Activated CD8-positive, alpha-beta memory T cell treated with anti-CD3 and anti-CD28 coated beads, Interleukin-2, amount 50 U/mL, for 48 hours (primary cell): ENCODE data around the gene MPP7.

Experiments used
- DNase-seq: peaks from one replicate; pipeline ENCODE4 v3.0.0-alpha.2; 2020

The MPP7 gene

GRCh38 chr10:28304032-28304571 lies 1.2 kb upstream of the MPP7 start:
- DNase-seq, result no peak

- no peak for DNase-seq
These were observed 739 bp downstream of the MPP7 start for GRCh38 chr10:28302012-28302637.

- no peak for DNase-seq
These were observed 2.8 kb downstream of the MPP7 start for GRCh38 chr10:28300027-28300426.

GRCh38 chr10:28298951-28299350 lies 3.9 kb downstream of the MPP7 start:
- DNase-seq, result no peak

GRCh38 chr10:28296023-28296422 lies 6.8 kb downstream of the MPP7 start:
- DNase-seq, result no peak

- DNase-seq, result no peak
These were observed 7.5 kb downstream of the MPP7 start for GRCh38 chr10:28295336-28295735.

- DNase-seq, result no peak
These were observed 8.1 kb downstream of the MPP7 start for GRCh38 chr10:28294809-28295208.

GRCh38 chr10:28294169-28294532 lies 8.7 kb downstream of the MPP7 start:
- no peak for DNase-seq

GRCh38 chr10:28293236-28294168 lies 9.4 kb downstream of the MPP7 start:
- no peak for DNase-seq

GRCh38 chr10:28291881-28292297 lies 11.0 kb downstream of the MPP7 start:
- peak; percentile 57 for DNase-seq

GRCh38 chr10:28285816-28286215 lies 17.0 kb downstream of the MPP7 start:
- no peak for DNase-seq

GRCh38 chr10:28284126-28284525 lies 18.7 kb downstream of the MPP7 start:
- DNase-seq, result no peak

GRCh38 chr10:28283251-28283650 lies 19.6 kb downstream of the MPP7 start:
- DNase-seq, result no peak

GRCh38 chr10:28282336-28282735 lies 20.5 kb downstream of the MPP7 start:
- DNase-seq, result no peak

- DNase-seq, result no peak
These were observed 21.0 kb downstream of the MPP7 start for GRCh38 chr10:28281726-28282315.

GRCh38 chr10:28280652-28281051 lies 22.2 kb downstream of the MPP7 start:
- DNase-seq, result no peak

- DNase-seq, result no peak
These were observed 23.0 kb downstream of the MPP7 start for GRCh38 chr10:28279878-28280277.

- no peak for DNase-seq
These were observed 24.0 kb downstream of the MPP7 start for GRCh38 chr10:28278842-28279241.

- no peak for DNase-seq
These were observed 26.5 kb downstream of the MPP7 start for GRCh38 chr10:28276384-28276783.

GRCh38 chr10:28274475-28274874 lies 28.4 kb downstream of the MPP7 start:
- DNase-seq, result no peak

- DNase-seq, result no peak
These were observed 29.5 kb downstream of the MPP7 start for GRCh38 chr10:28273343-28273742.

GRCh38 chr10:28269842-28270456 lies 32.9 kb downstream of the MPP7 start:
- no peak for DNase-seq
